Measurements from ENCODE around the gene FEN1.

Gene FEN1

GRCh38 chr11:61780581-61781162 lies 12.0 kb upstream of the FEN1 start:
- H3K9me3 ChIP-seq (ENCODE audit: control insufficient read depth, insufficient read depth, low read depth, low read length): no peaks in the 10 kb centered on the region
- TF ChIP-seq ZNF155 (tag by site-specific recombination; IDR thresholded peaks at IDR 0.05): no peak
- no peak for TF ChIP-seq RBAK (tag by site-specific recombination; IDR thresholded peaks at IDR 0.05)
- no peak for TF ChIP-seq ZNF626 (tag by site-specific recombination; IDR thresholded peaks at IDR 0.05)
- no peak for TF ChIP-seq ZNF148 (tag by site-specific recombination; IDR thresholded peaks at IDR 0.05; ENCODE audit: borderline replicate concordance)
- no peak for TF ChIP-seq TRIM28 (IDR thresholded peaks at IDR 0.05; ENCODE audit: borderline replicate concordance, low read length)
- no peak for TF ChIP-seq KLF7 (tag by site-specific recombination; IDR thresholded peaks at IDR 0.05; ENCODE audit: borderline replicate concordance)
- no peak for TF ChIP-seq ZNF18 (tag by site-specific recombination; IDR thresholded peaks at IDR 0.05)
- no peak for TF ChIP-seq KLF16 (tag by site-specific recombination; IDR thresholded peaks at IDR 0.05)
- TF ChIP-seq GFI1B (tag by site-specific recombination; IDR thresholded peaks at IDR 0.05): no peak
- no peak for TF ChIP-seq ZNF138 (tag by site-specific recombination; IDR thresholded peaks at IDR 0.05; ENCODE audit: borderline replicate concordance)
- TF ChIP-seq ZNF629 (tag by site-specific recombination; IDR thresholded peaks at IDR 0.05): no peak
- no peak for TF ChIP-seq ZNF280D (tag by site-specific recombination; IDR thresholded peaks at IDR 0.05)
- ChIA-PET CTCF (interaction anchor here (0.8 to 2.9 kb wide), 6 partner anchors 9 to 117 kb away, joined by 3 to 10 read pairs (median 4); no protein-coding TSS in a partner anchor), POLR2A (interaction anchor here (1.2 kb wide), 1 partner anchor 9 kb away, joined by 5 read pairs; no protein-coding TSS in a partner anchor)
- no peaks in the 10 kb centered on the region for H3K4me1 ChIP-seq (ENCODE audit: control insufficient read depth, insufficient read depth, low read length)
- no peak overlapping the region for H3K4me3 ChIP-seq (ENCODE audit: low read depth, low read length)
- no peak overlapping the region for H3K27ac ChIP-seq (ENCODE audit: extremely low read depth, low read depth, low read length)
- H3K36me3 ChIP-seq (ENCODE audit: control insufficient read depth in 2 of 2, insufficient read depth in 1 of 2, low read length in 2 of 2): peaks cover 0 to 39% of the 10 kb centered on the region in 2 experiments; a peak in 1 of 3 replicates

- no peaks in the 10 kb centered on the region for H3K9me3 ChIP-seq (ENCODE audit: control insufficient read depth, insufficient read depth, low read depth, low read length)
- H3K4me3 ChIP-seq (ENCODE audit: low read depth, low read length): no peak overlapping the region
- TF ChIP-seq BCL11B (tag by site-specific recombination; IDR thresholded peaks at IDR 0.05; ENCODE audit: low read depth): no peak
- peak; percentile 56 for TF ChIP-seq ZBTB17 (tag by site-specific recombination; IDR thresholded peaks at IDR 0.05)
- H3K4me1 ChIP-seq (ENCODE audit: control insufficient read depth, insufficient read depth, low read length): no peaks in the 10 kb centered on the region
- no peak overlapping the region for H3K27ac ChIP-seq (ENCODE audit: extremely low read depth, low read depth, low read length)
- ChIA-PET POLR2A (no interaction called here), CTCF (interaction anchor here (1.3 to 2.9 kb wide), 3 partner anchors 10 to 34 kb away, joined by 4 to 10 read pairs (median 6); no protein-coding TSS in a partner anchor)
- peaks cover 0 to 48% of the 10 kb centered on the region in 2 experiments; a peak in 1 of 3 replicates for H3K36me3 ChIP-seq (ENCODE audit: control insufficient read depth in 2 of 2, insufficient read depth in 1 of 2, low read length in 2 of 2)
Measured at GRCh38 chr11:61781585-61781984, 11.1 kb upstream of the FEN1 start.
